HEK293 (cell line): ENCODE measurements around the gene H2BK1.

Source experiments
- ATF2 ChIP-seq: fragments of 450-650 bp; formaldehyde crosslinking; IDR thresholded peaks from 2 replicates; pipeline ENCODE4 v1.5.1; 2016; ENCODE audit warnings: missing biosample characterization, missing genetic modification characterization, low read depth
- BCL11B ChIP-seq: fragments of 450-650 bp; formaldehyde crosslinking; IDR thresholded peaks from 2 replicates; pipeline ENCODE4 v1.5.1; 2016; ENCODE audit warnings: low read depth, missing biosample characterization, missing genetic modification characterization
- RBAK ChIP-seq: fragments of 450-650 bp; formaldehyde crosslinking; IDR thresholded peaks from 2 replicates; pipeline ENCODE4 v1.5.1; 2016; ENCODE audit warnings: missing biosample characterization, missing genetic modification characterization
- SETDB1 ChIP-seq: IDR thresholded peaks from one replicate; pipeline ENCODE4 v1.6.1; 2017; ENCODE audit warnings: mild to moderate bottlenecking, low read length, moderate library complexity, mixed read lengths; ENCODE audit not compliant: insufficient read length
- ZFP3 ChIP-seq: fragments of 450-650 bp; formaldehyde crosslinking; IDR thresholded peaks from 2 replicates; pipeline ENCODE4 v1.5.1; 2016; ENCODE audit warnings: low read depth, missing biosample characterization, missing genetic modification characterization
- ZFP37 ChIP-seq: fragments of 450-650 bp; formaldehyde crosslinking; IDR thresholded peaks from 2 replicates; pipeline ENCODE4 v1.5.1; 2016; ENCODE audit warnings: missing biosample characterization, missing genetic modification characterization
- ZFP69B ChIP-seq: fragments of 450-650 bp; formaldehyde crosslinking; IDR thresholded peaks from 2 replicates; pipeline ENCODE4 v1.5.1; 2016; ENCODE audit warnings: missing biosample characterization, missing genetic modification characterization
- ZNF146 ChIP-seq: fragments of 450-650 bp; formaldehyde crosslinking; IDR thresholded peaks from 2 replicates; pipeline ENCODE4 v1.5.1; 2016; ENCODE audit warnings: missing biosample characterization, missing genetic modification characterization
- ZNF19 ChIP-seq: fragments of 450-650 bp; formaldehyde crosslinking; IDR thresholded peaks from 2 replicates; pipeline ENCODE4; 2016; ENCODE audit warnings: missing biosample characterization, missing genetic modification characterization, low read depth
- ZNF239 ChIP-seq: fragments of 450-650 bp; formaldehyde crosslinking; IDR thresholded peaks from 2 replicates; pipeline ENCODE4 v1.5.1; 2016; ENCODE audit warnings: missing biosample characterization, missing genetic modification characterization
- ZNF311 ChIP-seq: fragments of 450-650 bp; formaldehyde crosslinking; IDR thresholded peaks from 2 replicates; pipeline ENCODE4 v1.5.1; 2017; ENCODE audit warnings: missing biosample characterization, missing genetic modification characterization, borderline replicate concordance
- ZNF350 ChIP-seq: fragments of 450-650 bp; formaldehyde crosslinking; IDR thresholded peaks from 2 replicates; pipeline ENCODE4 v1.5.0; 2017; ENCODE audit warnings: missing biosample characterization, mild to moderate bottlenecking, missing genetic modification characterization
- ZNF354C ChIP-seq: fragments of 450-650 bp; formaldehyde crosslinking; IDR thresholded peaks from 2 replicates; pipeline ENCODE4 v1.5.1; 2016; ENCODE audit warnings: missing biosample characterization, missing genetic modification characterization, low read depth, borderline replicate concordance
- ZNF416 ChIP-seq: fragments of 450-650 bp; formaldehyde crosslinking; IDR thresholded peaks from 2 replicates; pipeline ENCODE4 v1.5.1; 2016; ENCODE audit warnings: missing biosample characterization, missing genetic modification characterization
- ZNF501 ChIP-seq: fragments of 450-650 bp; formaldehyde crosslinking; IDR thresholded peaks from 2 replicates; pipeline ENCODE4 v1.5.1; 2016; ENCODE audit warnings: missing biosample characterization, missing genetic modification characterization
- ZNF544 ChIP-seq: fragments of 450-650 bp; formaldehyde crosslinking; IDR thresholded peaks from 2 replicates; pipeline ENCODE4 v1.5.0; 2017; ENCODE audit warnings: missing biosample characterization, missing genetic modification characterization
- ZNF548 ChIP-seq: fragments of 450-650 bp; formaldehyde crosslinking; IDR thresholded peaks from 2 replicates; pipeline ENCODE4 v1.5.1; 2016; ENCODE audit warnings: missing biosample characterization, missing genetic modification characterization
- ZNF560 ChIP-seq: fragments of 450-650 bp; formaldehyde crosslinking; IDR thresholded peaks from 2 replicates; pipeline ENCODE4 v1.5.1; 2017; ENCODE audit warnings: missing biosample characterization, missing genetic modification characterization, borderline replicate concordance
- ZNF600 ChIP-seq: fragments of 450-650 bp; formaldehyde crosslinking; IDR thresholded peaks from 2 replicates; pipeline ENCODE4 v1.5.1; 2016; ENCODE audit warnings: missing biosample characterization, missing genetic modification characterization
- ZNF610 ChIP-seq: fragments of 450-650 bp; formaldehyde crosslinking; IDR thresholded peaks from 2 replicates; pipeline ENCODE4 v1.5.1; 2016; ENCODE audit warnings: missing biosample characterization, missing genetic modification characterization, borderline replicate concordance
- ZNF629 ChIP-seq: fragments of 450-650 bp; formaldehyde crosslinking; IDR thresholded peaks from 2 replicates; pipeline ENCODE4 v1.5.1; 2017; ENCODE audit warnings: missing biosample characterization, missing genetic modification characterization
- ZNF747 ChIP-seq: fragments of 450-650 bp; formaldehyde crosslinking; IDR thresholded peaks from 2 replicates; pipeline ENCODE4 v1.5.1; 2016; ENCODE audit warnings: missing biosample characterization, missing genetic modification characterization
- ZNF76 ChIP-seq: fragments of 450-650 bp; formaldehyde crosslinking; IDR thresholded peaks from 2 replicates; pipeline ENCODE4; 2016; ENCODE audit warnings: low read depth, missing biosample characterization, missing genetic modification characterization, borderline replicate concordance
- ZNF768 ChIP-seq: fragments of 450-650 bp; formaldehyde crosslinking; IDR thresholded peaks from 2 replicates; pipeline ENCODE4 v1.5.1; 2018; ENCODE audit warnings: missing biosample characterization, mild to moderate bottlenecking, missing genetic modification characterization
- ZNF830 ChIP-seq: fragments of 450-650 bp; IDR thresholded peaks from 2 replicates; pipeline ENCODE4 v1.5.0; 2018; ENCODE audit warnings: missing biosample characterization, missing genetic modification characterization, low read depth, mild to moderate bottlenecking, moderate library complexity
- ZNF837 ChIP-seq: fragments of 450-650 bp; formaldehyde crosslinking; IDR thresholded peaks from 2 replicates; pipeline ENCODE4 v1.5.1; 2016; ENCODE audit warnings: missing biosample characterization, missing genetic modification characterization
- TF ChIP-seq, protein P1 (sequence below): fragments of 450-650 bp; IDR thresholded peaks from 2 replicates; pipeline ENCODE4 v1.5.1; 2018; ENCODE audit warnings: missing biosample characterization, mild to moderate bottlenecking, missing genetic modification characterization
- TF ChIP-seq, protein P2 (sequence below): fragments of 450-650 bp; formaldehyde crosslinking; IDR thresholded peaks from 2 replicates; pipeline ENCODE4 v1.5.1; 2016; ENCODE audit warnings: missing biosample characterization, missing genetic modification characterization

The H2BK1 gene

DNA sequence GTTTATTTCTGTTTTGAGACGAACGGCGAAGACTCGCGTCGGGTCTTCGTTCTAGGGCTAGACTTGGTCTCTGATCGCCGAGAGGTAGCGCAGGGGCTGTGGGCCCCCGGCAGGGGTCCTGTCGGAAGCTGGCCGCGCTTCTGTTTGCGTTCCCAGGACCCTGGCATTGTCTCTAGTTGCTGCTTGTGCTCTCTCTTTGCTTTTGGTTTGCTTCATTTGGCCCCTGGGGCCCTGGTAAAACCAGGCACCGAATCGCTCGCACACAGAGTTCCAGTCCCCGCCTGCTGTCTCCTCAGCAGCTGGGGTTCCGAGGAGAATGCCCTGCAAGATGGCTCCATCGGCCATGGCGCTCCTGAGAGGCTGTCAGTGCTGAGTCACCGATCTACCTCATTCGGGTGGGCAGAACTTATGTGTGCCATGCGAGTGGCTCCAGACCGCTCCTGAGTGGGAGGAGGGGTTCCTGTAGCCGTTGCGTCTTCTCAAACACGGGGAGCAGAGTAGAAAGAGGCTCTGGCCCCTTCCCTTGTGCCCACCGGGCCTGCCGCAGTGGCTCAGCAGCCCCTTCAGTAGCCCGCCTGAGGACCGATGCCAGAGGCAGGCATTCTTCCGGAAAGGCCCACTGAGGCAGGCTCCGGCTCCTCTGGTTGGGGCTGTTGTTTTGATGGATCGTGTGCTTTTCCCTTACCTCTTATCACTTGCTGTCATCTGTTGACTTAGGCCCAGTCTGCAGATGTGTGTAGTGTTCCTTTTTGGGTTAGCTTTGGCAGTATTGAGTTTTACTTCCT, 22.8 kb upstream of the H2BK1 start (continued):
- no peak for TF ChIP-seq ZNF311 (tag by site-specific recombination)
- no peak for TF ChIP-seq ZNF19 (tag by site-specific recombination)
- TF ChIP-seq ZNF416 = no peak
- no peak for TF ChIP-seq ZNF830 (tag by site-specific recombination)
- no peak for TF ChIP-seq BCL11B (tag by site-specific recombination)
- TF ChIP-seq SETDB1 = no peak
- peak; percentile 94 for TF ChIP-seq ZNF600
- TF ChIP-seq ZFP3 (tag by site-specific recombination) = no peak
- TF ChIP-seq, protein P1, sequence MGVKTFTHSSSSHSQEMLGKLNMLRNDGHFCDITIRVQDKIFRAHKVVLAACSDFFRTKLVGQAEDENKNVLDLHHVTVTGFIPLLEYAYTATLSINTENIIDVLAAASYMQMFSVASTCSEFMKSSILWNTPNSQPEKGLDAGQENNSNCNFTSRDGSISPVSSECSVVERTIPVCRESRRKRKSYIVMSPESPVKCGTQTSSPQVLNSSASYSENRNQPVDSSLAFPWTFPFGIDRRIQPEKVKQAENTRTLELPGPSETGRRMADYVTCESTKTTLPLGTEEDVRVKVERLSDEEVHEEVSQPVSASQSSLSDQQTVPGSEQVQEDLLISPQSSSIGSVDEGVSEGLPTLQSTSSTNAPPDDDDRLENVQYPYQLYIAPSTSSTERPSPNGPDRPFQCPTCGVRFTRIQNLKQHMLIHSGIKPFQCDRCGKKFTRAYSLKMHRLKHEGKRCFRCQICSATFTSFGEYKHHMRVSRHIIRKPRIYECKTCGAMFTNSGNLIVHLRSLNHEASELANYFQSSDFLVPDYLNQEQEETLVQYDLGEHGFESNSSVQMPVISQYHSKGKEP = no peak
- TF ChIP-seq ZNF76 = peak; percentile 40; the same call in 1 of the 2 replicates
- TF ChIP-seq ZNF837 (tag by site-specific recombination) = no peak
- TF ChIP-seq RBAK (tag by site-specific recombination) = no peak
- no peak for TF ChIP-seq ZNF768 (tag by site-specific recombination)
- TF ChIP-seq ZNF501 (tag by site-specific recombination) = no peak
- no peak for TF ChIP-seq ZNF560 (tag by site-specific recombination)
- TF ChIP-seq, protein P2, sequence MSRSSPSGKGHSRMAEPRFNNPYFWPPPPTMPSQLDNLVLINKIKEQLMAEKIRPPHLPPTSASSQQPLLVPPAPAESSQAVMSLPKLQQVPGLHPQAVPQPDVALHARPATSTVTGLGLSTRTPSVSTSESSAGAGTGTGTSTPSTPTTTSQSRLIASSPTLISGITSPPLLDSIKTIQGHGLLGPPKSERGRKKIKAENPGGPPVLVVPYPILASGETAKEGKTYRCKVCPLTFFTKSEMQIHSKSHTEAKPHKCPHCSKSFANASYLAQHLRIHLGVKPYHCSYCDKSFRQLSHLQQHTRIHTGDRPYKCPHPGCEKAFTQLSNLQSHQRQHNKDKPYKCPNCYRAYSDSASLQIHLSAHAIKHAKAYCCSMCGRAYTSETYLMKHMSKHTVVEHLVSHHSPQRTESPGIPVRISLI (tag by site-specific recombination) = no peak
- TF ChIP-seq ZNF548 (tag by site-specific recombination) = no peak
- TF ChIP-seq ZNF239 (tag by site-specific recombination) = no peak
- no peak for TF ChIP-seq ATF2 (tag by site-specific recombination)
- TF ChIP-seq ZNF610 = no peak
- no peak for TF ChIP-seq ZNF354C (tag by site-specific recombination)
- no peak for TF ChIP-seq ZNF544
- no peak for TF ChIP-seq ZNF146 (tag by site-specific recombination)
- no peak for TF ChIP-seq ZNF747
- TF ChIP-seq ZFP37 (tag by site-specific recombination) = no peak
- peak; percentile 37; the same call in 1 of the 2 replicates for TF ChIP-seq ZFP69B (tag by site-specific recombination)
- no peak for TF ChIP-seq ZNF350 (tag by site-specific recombination)
- peak; percentile 21; the same call in 1 of the 2 replicates for TF ChIP-seq ZNF629
